Suprapubic skin (tissue), 4 donors: ENCODE results near the gene FOXO6.

Experiments
- CTCF ChIP-seq, 2 donors: fragments of 200-600 bp in 1 of 2; fragments of 450-650 bp in 1 of 2; sonication (generic) in 1 of 2; IDR thresholded peaks; one replicate each; pipeline ENCODE4 v1.5.1; 2016 to 2019; ENCODE audit warnings: antibody characterized with exemption in 2 of 2, mild to moderate bottlenecking in 1 of 2, moderate library complexity in 1 of 2
- EP300 ChIP-seq: sonication (generic); formaldehyde crosslinking; IDR thresholded peaks from one replicate; pipeline ENCODE4 v1.6.1; 2017; ENCODE audit warnings: antibody characterized with exemption
- POLR2A ChIP-seq, 2 donors: fragments of 450-650 bp; IDR thresholded peaks; one replicate each; pipeline ENCODE4 v1.6.1; 2017; ENCODE audit warnings: antibody characterized with exemption in 2 of 2, mild to moderate bottlenecking in 2 of 2, moderate library complexity in 2 of 2
- POLR2AphosphoS5 ChIP-seq, 3 donors: sonication (generic); formaldehyde crosslinking; IDR thresholded peaks; one replicate each; pipeline ENCODE4 v1.6.1; 2017; ENCODE audit warnings: antibody characterized with exemption in 3 of 3

GRCh38 chr1:41428738-41429640 is 67.8 kb downstream of the FOXO6 start:
- no peak for TF ChIP-seq CTCF (IDR thresholded peaks at IDR 0.05)
- TF ChIP-seq POLR2AphosphoS5 (IDR thresholded peaks at IDR 0.05) = no peak
- no peak for TF ChIP-seq POLR2A (IDR thresholded peaks at IDR 0.05)
- no peak for TF ChIP-seq EP300
